PC-3 (cell line): ENCODE results near the gene RAB39A. TPM values are rescaled to one million over a fixed set of nuclear protein-coding genes. Genes with fewer than 3 reads are reported as not detected.
A peak's percentile ranks its signal among the peaks of the same experiment; 100 is the strongest.

Experiments
- ATAC-seq: fragments of 200-7000 bp; cut with Tn5 transposase; 2 replicates; pipeline ENCODE4 v1.9.1; 2020; ENCODE audit warnings: mild to moderate bottlenecking, moderate library complexity
- BruUV-seq: library from RNA; stranded (reverse); fragments of 400-500 nt; replicated peaks from 2 replicates; lab custom pipeline; 2021; lab: Mats Ljungman, UMichigan
- CTCF ChIA-PET: fragments of 300-600 bp; sonication (Branson Sonifier 250); formaldehyde crosslinking; loops from one replicate; lab custom pipeline; 2022; ENCODE audit warnings: antibody characterized with exemption; lab: Charles Lee
- POLR2A ChIA-PET: fragments of 300-600 bp; sonication (Branson Sonifier 250); formaldehyde crosslinking; loops from one replicate; lab custom pipeline; 2022; ENCODE audit warnings: antibody characterized with exemption; ENCODE audit not compliant: unreplicated experiment; lab: Charles Lee
- DNase-seq: peaks from one replicate; pipeline ENCODE4 v3.0.0-alpha.2; 2015
- H2AFZ ChIP-seq: fragments of 300-600 bp; sonication (generic); 2 replicates; pipeline ENCODE4 v1.6.0; 2016; ENCODE audit warnings: antibody characterized with exemption, low read length
- H3F3A ChIP-seq: fragments of 300-600 bp; sonication (generic); one replicate; pipeline ENCODE4 v1.6.0; 2017; ENCODE audit warnings: antibody characterized with exemption, low read length, control low read depth, mild to moderate bottlenecking; ENCODE audit not compliant: unreplicated experiment
- H3K27ac ChIP-seq: fragments of 300-600 bp; sonication (generic); 2 replicates; pipeline ENCODE4 v1.5.1; 2016; ENCODE audit warnings: mild to moderate bottlenecking, low read length
- H3K27me3 ChIP-seq: fragments of 300-600 bp; sonication (generic); 2 replicates; pipeline ENCODE4 v1.6.1; 2016; ENCODE audit warnings: low read length, mixed read lengths
- H3K36me3 ChIP-seq: fragments of 300-600 bp; sonication (generic); 2 replicates; pipeline ENCODE4 v1.6.1; 2016; ENCODE audit warnings: low read depth, mixed run types, low read length, mixed read lengths
- H3K4me1 ChIP-seq: fragments of 300-600 bp; sonication (generic); 2 replicates; pipeline ENCODE4 v1.5.1; 2016; ENCODE audit warnings: low read length; ENCODE audit not compliant: insufficient read depth
- H3K4me2 ChIP-seq: fragments of 300-600 bp; sonication (generic); 2 replicates; pipeline ENCODE4 v1.6.0; 2016; ENCODE audit warnings: low read length
- H3K4me3 ChIP-seq: fragments of 300-600 bp; sonication (generic); 2 replicates; pipeline ENCODE4 v1.5.1; 2016; ENCODE audit warnings: mild to moderate bottlenecking, low read length, mixed read lengths
- H3K79me2 ChIP-seq: fragments of 300-600 bp; sonication (generic); 2 replicates; pipeline ENCODE4 v1.6.1; 2017; ENCODE audit warnings: low read length, mixed read lengths
- H3K9ac ChIP-seq: fragments of 300-600 bp; sonication (generic); 2 replicates; pipeline ENCODE4 v1.6.0; 2016; ENCODE audit warnings: mild to moderate bottlenecking, low read length
- H3K9me2 ChIP-seq: fragments of 300-600 bp; sonication (generic); replicated peaks from 2 replicates; pipeline ENCODE4 v1.6.1; 2016; ENCODE audit warnings: mixed run types, low read length, mixed read lengths
- H3K9me3 ChIP-seq: fragments of 300-600 bp; sonication (generic); 2 replicates; pipeline ENCODE4 v1.6.1; 2016; ENCODE audit warnings: low read length, mixed read lengths
- H4K20me1 ChIP-seq: fragments of 300-600 bp; sonication (generic); 2 replicates; pipeline ENCODE4 v1.6.1; 2016; ENCODE audit warnings: low read length, mixed read lengths
- CTCF ChIP-seq: fragments of 300-600 bp; sonication (generic); conservative IDR thresholded peaks from 2 replicates; pipeline ENCODE4 v1.5.1; 2017; ENCODE audit warnings: antibody characterized with exemption, low read depth, mild to moderate bottlenecking, low read length
- EZH2 ChIP-seq: fragments of 300-600 bp; sonication (generic); IDR thresholded peaks from one replicate; pipeline ENCODE4 v1.6.1; 2017; ENCODE audit warnings: antibody characterized with exemption, mild to moderate bottlenecking, low read length; ENCODE audit not compliant: unreplicated experiment
- EZH2phosphoT487 ChIP-seq: fragments of 300-600 bp; sonication (generic); IDR thresholded peaks from 2 replicates; pipeline ENCODE4 v1.6.1; 2018; ENCODE audit warnings: mild to moderate bottlenecking, antibody characterized with exemption, low read length, borderline replicate concordance
- intact Hi-C: fragments of 100-400 bp; cut with micrococcal nuclease; formaldehyde crosslinking; loops from 2 replicates; pipeline ENCODE4 v1.9.0; 2023
- total RNA-seq: library from RNA; depleted of rRNA; stranded (reverse); fragments of >200 nt; gene quantifications from 2 replicates; pipeline ENCODE4 v1.2.3, GENCODE V29; 2014; rRNA removed

Gene RAB39A
- total RNA-seq, 1 experiment from 2014 or later: not detected

GRCh38 chr11:108009497-108010370 lies 81.5 kb downstream of the RAB39A start:
- H4K20me1 ChIP-seq: peaks cover 37% of the 10 kb centered on the region
- TF ChIP-seq CTCF: no peak
- TF ChIP-seq EZH2: no peak
- TF ChIP-seq EZH2phosphoT487: no peak
- BruUV-seq: TSS peak; percentile 50
- intact Hi-C loops: loop anchor here (1.0 to 10.0 kb wide), 3 partner anchors 83 to 645 kb away; no protein-coding TSS in a partner anchor
- peak overlapping the region; percentile 100 for H3K9ac ChIP-seq
- peaks cover 23% of the 10 kb centered on the region; the same call in 1 of the 2 replicates for H3K4me1 ChIP-seq
- no peaks in the 10 kb centered on the region for H3K27me3 ChIP-seq
- H2AFZ ChIP-seq: peak overlapping the region; percentile 99
- H3F3A ChIP-seq: no peaks in the 10 kb centered on the region
- H3K9me2 ChIP-seq: no peaks in the 10 kb centered on the region
- no peaks in the 10 kb centered on the region for H3K9me3 ChIP-seq
- ATAC-seq (peak; percentile 14), DNase-seq (peak; percentile 50)
- POLR2A ChIA-PET: interaction anchor here (0.7 kb wide), 1 partner anchor 145 kb away, joined by 3 read pairs; no protein-coding TSS in a partner anchor
- no peaks in the 10 kb centered on the region for H3K36me3 ChIP-seq
- CTCF ChIA-PET: interaction anchor here (1.8 kb wide), 1 partner anchor 10 kb away, joined by 12 read pairs; no protein-coding TSS in a partner anchor
- peak overlapping the region; percentile 93 for H3K4me3 ChIP-seq
- H3K4me2 ChIP-seq: peak overlapping the region; percentile 94
- peaks cover 60% of the 10 kb centered on the region for H3K79me2 ChIP-seq
- peak overlapping the region; percentile 82 for H3K27ac ChIP-seq

- H3K9me3 ChIP-seq: no peaks in the 10 kb centered on the region
- H2AFZ ChIP-seq: no peak overlapping the region
- H3K9me2 ChIP-seq: no peaks in the 10 kb centered on the region
- intact Hi-C loops: no loop called here
- POLR2A ChIA-PET: no interaction called here
- peaks cover 23% of the 10 kb centered on the region; the same call in 1 of the 2 replicates for H3K4me1 ChIP-seq
- DNase-seq: no peak
- H3F3A ChIP-seq: no peaks in the 10 kb centered on the region
- no peak overlapping the region for H3K9ac ChIP-seq
- H3K79me2 ChIP-seq: peaks cover 85% of the 10 kb centered on the region
- ATAC-seq: no peak
- H3K36me3 ChIP-seq: no peaks in the 10 kb centered on the region
- no peak overlapping the region for H3K27ac ChIP-seq
- H3K4me2 ChIP-seq: peak overlapping the region; percentile 94
- no TSS peak for BruUV-seq
- H4K20me1 ChIP-seq: peaks cover 55% of the 10 kb centered on the region
- no peak for TF ChIP-seq CTCF
- TF ChIP-seq EZH2: no peak
- TF ChIP-seq EZH2phosphoT487: no peak
- CTCF ChIA-PET: no interaction called here
- H3K4me3 ChIP-seq: no peak overlapping the region
- no peaks in the 10 kb centered on the region for H3K27me3 ChIP-seq
Observed at GRCh38 chr11:108012139-108012725, 84.0 kb downstream of the RAB39A start.

Other genes with a start within 250 kb of the RAB39A start
- 0.40 TPM in 1 of 2 replicates, not detected in the other for gene SLN, start 216.4 kb upstream of the RAB39A start, total RNA-seq
- gene SLC35F2, start 69.7 kb upstream of the RAB39A start, total RNA-seq: 190 and 210 TPM in 2 replicates
- gene CUL5, start 80.5 kb downstream of the RAB39A start, total RNA-seq: 32.1 and 37.0 TPM in 2 replicates
- gene ACAT1, start 193.1 kb downstream of the RAB39A start, total RNA-seq: 180 and 212 TPM in 2 replicates